ENCODE results near the gene ZNF587B.

- TF ChIP-seq CTCF (IDR thresholded peaks at IDR 0.05) (no peak), ZFX (IDR thresholded peaks at IDR 0.05; ENCODE audit: borderline replicate concordance) (no peak)
Observed at GRCh38 chr19:57870225-57870624, 40.1 kb downstream of the ZNF587B start.

Data from 22Rv1 (cell line).